Measurements from ENCODE around the gene GPC6. TPM values are rescaled to one million over a fixed set of nuclear protein-coding genes. Genes with fewer than 3 reads are reported as not detected.

GPC6 gene
- not detected for total RNA-seq
- polyA plus RNA-seq, result not detected

DNA sequence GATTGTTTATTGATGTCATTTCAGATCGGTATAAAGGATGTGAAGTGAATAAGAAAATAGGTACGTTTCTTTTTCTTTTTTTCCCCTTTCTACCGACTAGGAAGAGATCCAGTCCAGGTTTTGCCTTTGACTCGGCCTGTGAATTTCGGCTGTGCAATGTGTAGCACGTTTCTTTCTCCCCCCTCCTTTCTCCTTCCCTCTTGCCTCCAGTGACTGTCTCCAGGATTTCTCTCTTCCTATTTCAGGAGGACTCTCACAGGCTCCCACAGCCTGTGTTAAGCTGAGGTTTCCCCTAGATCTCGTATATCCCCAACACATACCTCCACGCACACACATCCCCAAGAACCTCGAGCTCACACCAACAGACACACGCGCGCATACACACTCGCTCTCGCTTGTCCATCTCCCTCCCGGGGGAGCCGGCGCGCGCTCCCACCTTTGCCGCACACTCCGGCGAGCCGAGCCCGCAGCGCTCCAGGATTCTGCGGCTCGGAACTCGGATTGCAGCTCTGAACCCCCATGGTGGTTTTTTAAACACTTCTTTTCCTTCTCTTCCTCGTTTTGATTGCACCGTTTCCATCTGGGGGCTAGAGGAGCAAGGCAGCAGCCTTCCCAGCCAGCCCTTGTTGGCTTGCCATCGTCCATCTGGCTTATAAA lies at the start of gene GPC6:
Gene GPC6, plus strand, starts transcription at position 185 of the 657 bp plus-strand sequence.
- Histone ChIP-seq H3K4me3 (ENCODE audit: low read depth, low read length) (no peak within 1 kb of the TSS), H3K27me3 (ENCODE audit: control insufficient read depth, insufficient read depth, low read length) (peaks cover 4% of the 10 kb centered on the region), H3K36me3 (ENCODE audit: control insufficient read depth, insufficient read depth, low read length) (no peaks in the 10 kb centered on the region), H3K27ac (ENCODE audit: insufficient read depth, low read length, poor library complexity, severe bottlenecking) (no peak within 1 kb of the TSS), H3K4me1 (ENCODE audit: control insufficient read depth, insufficient read depth, low read length, poor library complexity, severe bottlenecking) (no peaks in the 10 kb centered on the region), H3K9me3 (ENCODE audit: control insufficient read depth in 2 of 2, low read length in 2 of 2) (no peaks in the 10 kb centered on the region)
- Mint-ChIP-seq H3K4me1 (no peaks in the 10 kb centered on the region), H3K27ac (no peak within 1 kb of the TSS), H3K36me3 (no peaks in the 10 kb centered on the region), H3K27me3 (peaks cover 38% of the 10 kb centered on the region), H3K4me3 (no peak within 1 kb of the TSS), H3K9me3 (peaks cover 0 to 6% (median 3%) of the 10 kb centered on the region in 7 donors)
- ATAC-seq (ENCODE audit: low read depth in 2 of 2), result no peak
- DNase-seq, result no peak

DNA sequence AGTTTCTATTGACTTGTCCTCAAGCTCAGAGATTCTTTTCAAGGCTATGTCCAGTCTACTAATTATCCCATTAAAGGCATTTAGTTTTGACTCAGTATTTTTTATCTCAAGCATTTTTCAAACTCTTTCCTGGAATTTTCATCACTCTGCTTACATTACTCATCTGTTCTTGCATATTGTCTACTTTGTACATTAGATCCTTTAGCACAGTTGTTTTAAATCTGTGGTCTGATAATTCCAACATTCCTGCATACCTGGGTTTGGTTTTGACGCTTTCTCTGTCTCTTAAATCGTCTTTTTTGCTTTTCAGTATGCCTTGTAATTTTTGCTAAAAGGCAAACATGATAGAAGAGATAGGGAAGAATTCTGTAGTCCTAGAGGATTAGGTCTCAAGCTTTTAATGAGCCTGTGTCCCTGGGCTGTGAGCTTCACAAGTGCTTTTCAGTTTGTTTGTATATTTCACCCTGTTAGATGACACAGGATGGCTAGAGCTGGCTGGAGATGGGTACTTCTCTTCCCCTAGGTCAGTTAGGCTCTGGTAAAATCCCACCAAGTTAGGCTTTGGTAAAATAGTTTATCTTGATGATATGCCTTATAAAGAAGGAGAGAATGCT lies 46.1 kb upstream of the GPC6 start:
- Histone ChIP-seq H3K36me3 (ENCODE audit: control insufficient read depth, insufficient read depth, low read length) (no peaks in the 10 kb centered on the region), H3K4me1 (ENCODE audit: control insufficient read depth, insufficient read depth, low read length, poor library complexity, severe bottlenecking) (no peaks in the 10 kb centered on the region), H3K4me3 (ENCODE audit: low read depth, low read length) (no peak overlapping the region), H3K27me3 (ENCODE audit: control insufficient read depth, insufficient read depth, low read length) (no peaks in the 10 kb centered on the region), H3K27ac (ENCODE audit: insufficient read depth, low read length, poor library complexity, severe bottlenecking) (no peak overlapping the region), H3K9me3 (ENCODE audit: control insufficient read depth in 2 of 2, low read length in 2 of 2) (no peaks in the 10 kb centered on the region)
- H3K4me1 Mint-ChIP-seq, result no peaks in the 10 kb centered on the region
- no peak overlapping the region for H3K27ac Mint-ChIP-seq
- no peaks in the 10 kb centered on the region for H3K36me3 Mint-ChIP-seq
- DNase-seq (no peak), ATAC-seq (ENCODE audit: low read depth in 2 of 2) (no peak)
- H3K27me3 Mint-ChIP-seq, result no peaks in the 10 kb centered on the region
- H3K4me3 Mint-ChIP-seq, result no peak overlapping the region
- H3K9me3 Mint-ChIP-seq, result peaks cover 0 to 9% (median 3%) of the 10 kb centered on the region in 7 donors

DNA sequence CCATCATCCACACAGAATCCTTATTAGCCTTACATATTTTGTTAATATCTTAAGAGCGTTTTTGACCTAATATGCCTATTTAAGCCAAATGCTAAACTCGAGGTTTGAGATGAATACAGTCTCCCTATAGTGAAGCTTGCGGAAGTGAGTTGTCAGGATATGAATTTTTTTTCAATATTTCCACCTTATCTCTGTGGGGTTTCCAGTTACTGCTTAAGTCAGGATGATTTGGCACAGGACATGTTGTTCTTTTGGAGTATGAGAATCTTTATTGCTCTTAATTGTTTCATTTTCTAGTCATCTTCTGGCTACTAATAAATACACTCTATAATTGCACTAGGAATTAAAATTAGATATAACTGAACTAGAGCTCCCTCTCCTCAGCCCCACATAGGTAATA lies 44.2 kb upstream of the GPC6 start:
- H3K9me3 ChIP-seq (ENCODE audit: control insufficient read depth in 2 of 2, low read length in 2 of 2), result no peaks in the 10 kb centered on the region
- H3K27ac Mint-ChIP-seq, result no peak overlapping the region
- H3K4me3 ChIP-seq (ENCODE audit: low read depth, low read length), result no peak overlapping the region
- H3K4me1 Mint-ChIP-seq, result no peaks in the 10 kb centered on the region
- no peaks in the 10 kb centered on the region for H3K27me3 ChIP-seq (ENCODE audit: control insufficient read depth, insufficient read depth, low read length)
- H3K36me3 ChIP-seq (ENCODE audit: control insufficient read depth, insufficient read depth, low read length), result no peaks in the 10 kb centered on the region
- H3K27ac ChIP-seq (ENCODE audit: insufficient read depth, low read length, poor library complexity, severe bottlenecking), result no peak overlapping the region
- ATAC-seq (ENCODE audit: low read depth in 2 of 2) (no peak), DNase-seq (no peak)
- no peaks in the 10 kb centered on the region for H3K4me1 ChIP-seq (ENCODE audit: control insufficient read depth, insufficient read depth, low read length, poor library complexity, severe bottlenecking)
- no peaks in the 10 kb centered on the region for H3K27me3 Mint-ChIP-seq
- H3K9me3 Mint-ChIP-seq, result peaks cover 0 to 9% (median 2%) of the 10 kb centered on the region in 7 donors
- H3K4me3 Mint-ChIP-seq, result no peak overlapping the region
- no peaks in the 10 kb centered on the region for H3K36me3 Mint-ChIP-seq

DNA sequence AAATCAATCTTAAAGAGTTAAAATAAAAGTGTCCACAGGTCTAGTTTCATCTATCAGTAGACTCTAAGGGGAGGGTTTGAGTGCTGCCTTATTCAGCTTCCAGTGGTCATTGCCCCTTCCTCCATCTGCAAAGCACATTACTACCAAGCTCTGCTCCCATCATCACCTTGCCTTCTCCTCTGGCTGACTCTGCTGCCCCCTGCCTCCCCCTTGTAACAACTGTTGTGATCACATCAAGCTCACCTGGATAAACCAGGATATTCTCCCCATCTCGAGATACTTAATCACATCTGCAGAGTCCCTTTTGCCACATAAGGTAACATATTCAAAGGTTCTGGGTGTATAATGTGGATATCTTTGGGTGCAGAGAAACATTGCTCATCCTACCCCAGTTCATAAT lies 43.3 kb upstream of the GPC6 start:
- H3K27me3 Mint-ChIP-seq, result no peaks in the 10 kb centered on the region
- Histone ChIP-seq H3K9me3 (ENCODE audit: control insufficient read depth in 2 of 2, low read length in 2 of 2) (no peaks in the 10 kb centered on the region), H3K36me3 (ENCODE audit: control insufficient read depth, insufficient read depth, low read length) (no peaks in the 10 kb centered on the region), H3K27ac (ENCODE audit: insufficient read depth, low read length, poor library complexity, severe bottlenecking) (no peak overlapping the region), H3K27me3 (ENCODE audit: control insufficient read depth, insufficient read depth, low read length) (no peaks in the 10 kb centered on the region), H3K4me3 (ENCODE audit: low read depth, low read length) (no peak overlapping the region), H3K4me1 (ENCODE audit: control insufficient read depth, insufficient read depth, low read length, poor library complexity, severe bottlenecking) (no peaks in the 10 kb centered on the region)
- no peak for ATAC-seq (ENCODE audit: low read depth in 2 of 2)
- H3K4me3 Mint-ChIP-seq, result no peak overlapping the region
- no peaks in the 10 kb centered on the region for H3K4me1 Mint-ChIP-seq
- DNase-seq, result no peak
- no peak overlapping the region for H3K27ac Mint-ChIP-seq
- H3K36me3 Mint-ChIP-seq, result no peaks in the 10 kb centered on the region
- H3K9me3 Mint-ChIP-seq, result peaks cover 0 to 9% (median 2%) of the 10 kb centered on the region in 7 donors

DNA sequence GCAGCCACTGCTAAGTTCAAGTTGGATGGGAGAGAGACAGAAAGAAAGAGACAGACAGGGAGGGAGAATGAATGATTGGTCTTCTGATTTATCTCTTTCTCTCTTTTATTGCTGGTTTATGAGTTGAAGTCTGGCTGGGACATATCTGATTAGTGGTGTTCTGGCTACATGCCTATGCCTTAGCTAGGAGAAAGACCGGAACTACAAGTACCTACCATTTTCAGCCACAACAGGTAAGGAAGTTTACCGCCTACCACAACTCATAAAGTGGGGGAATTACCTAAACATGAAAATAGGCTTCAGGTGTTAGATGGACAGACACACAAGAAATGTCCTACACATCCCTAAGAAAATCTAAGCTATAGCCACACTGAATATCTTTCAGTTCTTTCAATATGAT lies 36.6 kb upstream of the GPC6 start:
- H3K27ac ChIP-seq (ENCODE audit: insufficient read depth, low read length, poor library complexity, severe bottlenecking), result no peak overlapping the region
- no peak overlapping the region for H3K4me3 ChIP-seq (ENCODE audit: low read depth, low read length)
- H3K27me3 ChIP-seq (ENCODE audit: control insufficient read depth, insufficient read depth, low read length), result no peaks in the 10 kb centered on the region
- Mint-ChIP-seq H3K27ac (no peak overlapping the region), H3K4me1 (no peaks in the 10 kb centered on the region), H3K4me3 (no peak overlapping the region), H3K36me3 (no peaks in the 10 kb centered on the region), H3K9me3 (peaks cover 0 to 28% (median 5%) of the 10 kb centered on the region in 7 donors), H3K27me3 (no peaks in the 10 kb centered on the region)
- H3K4me1 ChIP-seq (ENCODE audit: control insufficient read depth, insufficient read depth, low read length, poor library complexity, severe bottlenecking), result no peaks in the 10 kb centered on the region
- ATAC-seq (ENCODE audit: low read depth in 2 of 2), result no peak
- no peaks in the 10 kb centered on the region for H3K9me3 ChIP-seq (ENCODE audit: control insufficient read depth in 2 of 2, low read length in 2 of 2)
- no peak for DNase-seq
- H3K36me3 ChIP-seq (ENCODE audit: control insufficient read depth, insufficient read depth, low read length), result no peaks in the 10 kb centered on the region

DNA sequence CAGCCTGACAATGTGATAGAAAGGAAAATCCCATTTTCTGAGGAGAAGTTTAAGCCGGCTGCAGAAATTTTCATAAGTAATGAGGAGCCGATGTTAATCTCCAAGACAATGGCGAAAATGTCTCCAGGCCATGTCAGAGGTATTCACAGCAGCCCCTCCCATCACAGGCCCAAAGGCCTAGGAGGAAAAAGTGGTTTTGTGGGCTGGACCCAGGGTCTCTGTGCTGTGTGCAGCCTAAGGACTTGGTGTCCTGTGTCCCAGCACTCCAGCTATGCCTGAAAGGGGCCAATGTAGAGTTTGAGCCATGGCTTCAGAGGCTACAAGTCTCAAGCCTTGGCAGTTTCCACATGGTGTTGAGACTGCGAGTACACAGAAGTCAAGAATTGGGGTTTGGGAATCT lies 32.9 kb upstream of the GPC6 start:
- no peak for ATAC-seq (ENCODE audit: low read depth in 2 of 2)
- no peaks in the 10 kb centered on the region for H3K4me1 Mint-ChIP-seq

DNA sequence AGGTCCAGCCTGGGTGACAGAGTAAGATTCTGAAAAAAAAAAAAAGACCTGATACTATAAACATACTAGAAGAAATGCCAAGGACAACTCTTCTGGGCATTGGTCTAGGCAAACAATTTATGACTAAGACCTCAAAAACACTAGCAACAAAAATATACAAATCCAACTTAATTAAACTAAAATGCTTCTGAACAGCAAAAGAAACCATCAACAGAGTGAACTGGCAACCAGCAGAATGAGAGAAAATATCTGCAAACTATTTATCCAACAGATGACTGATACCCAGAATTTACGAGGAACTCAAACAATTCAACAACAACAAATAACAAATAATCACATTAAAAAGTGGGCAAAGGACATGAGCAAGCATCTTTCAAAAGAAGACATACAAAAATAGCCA lies 26.8 kb upstream of the GPC6 start:
- no peaks in the 10 kb centered on the region for H3K4me1 Mint-ChIP-seq
- no peaks in the 10 kb centered on the region for H3K36me3 Mint-ChIP-seq
- Histone ChIP-seq H3K4me3 (ENCODE audit: low read depth, low read length) (no peak overlapping the region), H3K36me3 (ENCODE audit: control insufficient read depth, insufficient read depth, low read length) (no peaks in the 10 kb centered on the region), H3K27ac (ENCODE audit: insufficient read depth, low read length, poor library complexity, severe bottlenecking) (no peak overlapping the region), H3K9me3 (ENCODE audit: control insufficient read depth in 2 of 2, low read length in 2 of 2) (no peaks in the 10 kb centered on the region), H3K27me3 (ENCODE audit: control insufficient read depth, insufficient read depth, low read length) (no peaks in the 10 kb centered on the region), H3K4me1 (ENCODE audit: control insufficient read depth, insufficient read depth, low read length, poor library complexity, severe bottlenecking) (no peaks in the 10 kb centered on the region)
- H3K27ac Mint-ChIP-seq, result no peak overlapping the region
- ATAC-seq (ENCODE audit: low read depth in 2 of 2) (no peak), DNase-seq (no peak)
- H3K27me3 Mint-ChIP-seq, result no peaks in the 10 kb centered on the region
- no peak overlapping the region for H3K4me3 Mint-ChIP-seq
- H3K9me3 Mint-ChIP-seq, result peaks cover 0 to 12% (median 6%) of the 10 kb centered on the region in 7 donors

More for the DNA sequence above, 32.9 kb upstream of the GPC6 start:
- Mint-ChIP-seq H3K9me3 (peaks cover 0 to 35% (median 5%) of the 10 kb centered on the region in 7 donors), H3K27ac (no peak overlapping the region), H3K4me3 (no peak overlapping the region), H3K36me3 (no peaks in the 10 kb centered on the region), H3K27me3 (no peaks in the 10 kb centered on the region)
- Histone ChIP-seq H3K27me3 (ENCODE audit: control insufficient read depth, insufficient read depth, low read length) (no peaks in the 10 kb centered on the region), H3K4me1 (ENCODE audit: control insufficient read depth, insufficient read depth, low read length, poor library complexity, severe bottlenecking) (no peaks in the 10 kb centered on the region), H3K9me3 (ENCODE audit: control insufficient read depth in 2 of 2, low read length in 2 of 2) (no peaks in the 10 kb centered on the region), H3K27ac (ENCODE audit: insufficient read depth, low read length, poor library complexity, severe bottlenecking) (no peak overlapping the region), H3K4me3 (ENCODE audit: low read depth, low read length) (no peak overlapping the region), H3K36me3 (ENCODE audit: control insufficient read depth, insufficient read depth, low read length) (no peaks in the 10 kb centered on the region)
- DNase-seq, result no peak

DNA sequence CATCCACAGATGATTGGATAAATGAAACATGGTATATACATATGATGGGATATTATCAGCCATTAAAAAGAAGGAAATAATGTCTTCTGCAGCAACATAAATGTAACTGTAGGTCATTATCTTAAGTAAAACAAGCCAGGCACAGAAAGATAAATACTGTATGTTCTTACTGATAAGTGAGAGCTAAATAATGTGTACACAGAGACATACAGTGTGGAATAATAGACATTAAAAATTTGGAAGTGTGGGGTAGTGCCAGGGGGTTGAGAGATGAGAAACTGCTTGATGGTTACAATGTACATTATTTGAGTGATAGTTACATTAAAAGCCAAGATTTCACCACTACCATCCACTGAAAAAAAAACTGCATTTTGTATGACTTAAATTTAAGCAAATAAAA lies 26.0 kb upstream of the GPC6 start:
- H3K9me3 ChIP-seq (ENCODE audit: control insufficient read depth in 2 of 2, low read length in 2 of 2), result no peaks in the 10 kb centered on the region
- H3K36me3 Mint-ChIP-seq, result no peaks in the 10 kb centered on the region
- H3K27ac ChIP-seq (ENCODE audit: insufficient read depth, low read length, poor library complexity, severe bottlenecking), result no peak overlapping the region
- no peaks in the 10 kb centered on the region for H3K4me1 Mint-ChIP-seq
- ATAC-seq (ENCODE audit: low read depth in 2 of 2) (no peak), DNase-seq (no peak)
- no peaks in the 10 kb centered on the region for H3K4me1 ChIP-seq (ENCODE audit: control insufficient read depth, insufficient read depth, low read length, poor library complexity, severe bottlenecking)
- no peaks in the 10 kb centered on the region for H3K27me3 Mint-ChIP-seq
- no peaks in the 10 kb centered on the region for H3K36me3 ChIP-seq (ENCODE audit: control insufficient read depth, insufficient read depth, low read length)
- no peak overlapping the region for H3K4me3 ChIP-seq (ENCODE audit: low read depth, low read length)
- peaks cover 0 to 8% (median 5%) of the 10 kb centered on the region in 7 donors for H3K9me3 Mint-ChIP-seq
- no peak overlapping the region for H3K27ac Mint-ChIP-seq
- H3K4me3 Mint-ChIP-seq, result no peak overlapping the region
- no peaks in the 10 kb centered on the region for H3K27me3 ChIP-seq (ENCODE audit: control insufficient read depth, insufficient read depth, low read length)

All from CD4-positive, CD25-positive, alpha-beta regulatory T cell (primary cell).